Measurements from ENCODE around the gene RNU6-7.

The RNU6-7 gene

DNA sequence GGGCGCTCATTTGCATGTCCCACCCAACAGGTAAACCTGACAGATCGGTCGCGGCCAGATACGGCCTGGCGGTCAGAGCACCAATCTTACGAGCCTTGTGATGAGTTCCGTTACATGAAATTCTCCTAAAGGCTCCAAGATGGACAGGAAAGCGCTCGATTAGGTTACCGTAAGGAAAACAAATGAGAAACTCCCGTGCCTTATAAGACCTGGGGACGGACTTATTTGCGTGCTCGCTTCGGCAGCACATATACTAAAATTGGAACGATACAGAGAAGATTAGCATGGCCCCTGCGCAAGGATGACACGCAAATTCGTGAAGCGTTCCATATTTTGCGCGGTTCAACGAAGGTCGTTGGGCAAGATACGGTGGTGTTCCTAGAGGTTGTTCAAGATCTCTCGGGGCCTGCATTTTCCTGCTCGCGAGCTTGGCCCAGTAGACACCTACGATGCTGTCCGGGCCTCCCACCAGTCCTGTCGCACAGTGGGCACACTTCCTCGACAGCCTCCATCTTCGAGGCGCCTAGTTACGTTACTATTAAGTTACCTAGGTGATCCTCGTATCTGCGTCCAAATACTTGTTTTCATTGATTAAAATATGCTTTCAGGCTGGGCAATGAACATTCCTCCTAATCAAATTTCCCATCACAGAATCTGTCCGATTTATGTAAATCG, at the start of gene RNU6-7:
Gene RNU6-7, plus strand, starts transcription at position 230 of the 675 bp plus-strand sequence.
- DNase-seq (ENCODE audit: low read depth): no peak

DNA sequence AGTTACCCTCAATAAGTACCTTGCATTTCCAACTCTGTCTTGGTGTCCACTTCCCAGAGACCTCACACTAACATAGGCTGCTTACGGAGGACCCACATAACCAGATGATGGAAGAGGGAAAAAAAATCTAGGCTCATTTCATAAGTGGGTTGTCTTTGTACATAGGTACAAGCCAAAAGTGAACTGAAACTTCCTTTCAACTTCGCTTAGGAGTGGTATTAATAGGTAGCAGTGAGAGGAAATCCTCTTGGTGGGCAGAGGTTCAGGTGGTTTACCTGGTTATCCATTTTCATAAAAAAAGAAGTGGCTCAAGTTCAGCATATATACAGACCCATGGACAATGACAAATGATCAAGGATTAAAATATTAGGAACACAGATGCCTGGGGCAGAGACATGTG, 35.8 kb upstream of the RNU6-7 start:
- DNase-seq (ENCODE audit: low read depth): no peak

DNA sequence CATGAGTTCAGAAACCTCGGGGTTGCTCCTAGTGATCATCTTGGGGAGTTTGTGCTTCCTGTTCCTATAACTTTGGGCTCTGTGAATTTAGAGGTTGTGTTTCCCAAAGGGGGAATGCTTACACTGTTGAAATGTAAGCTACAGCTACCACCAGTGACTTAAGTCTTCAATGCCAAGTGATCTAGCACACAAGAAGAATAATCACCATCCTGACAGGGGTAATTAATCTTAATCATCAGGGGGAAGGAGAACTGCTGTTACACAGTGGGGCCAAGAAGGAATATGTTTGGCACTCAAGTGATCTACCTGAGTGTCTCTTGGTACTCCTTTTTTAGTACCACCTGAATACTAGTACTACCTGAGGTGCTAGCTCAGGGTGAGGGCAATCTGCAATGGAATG, 34.9 kb upstream of the RNU6-7 start:
- DNase-seq (ENCODE audit: low read depth): no peak

DNA sequence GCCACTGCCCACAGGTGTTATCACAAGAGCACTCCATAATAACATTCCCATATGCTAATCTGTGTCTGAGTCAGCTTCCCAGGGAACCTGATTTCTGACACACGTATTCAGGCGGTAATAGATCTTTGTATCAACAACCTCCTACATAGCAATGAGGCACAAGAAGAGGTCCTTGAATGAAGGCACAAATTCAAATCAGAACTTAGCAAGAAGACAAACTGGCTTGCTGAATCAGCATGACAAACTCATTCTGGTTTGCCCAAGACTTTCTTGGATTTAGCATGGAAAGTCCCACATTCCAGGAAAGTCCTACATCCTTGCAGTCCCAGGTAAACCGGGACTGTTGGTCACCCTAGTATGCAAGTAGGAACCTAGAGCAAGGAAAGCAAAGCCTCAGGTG, 33.9 kb upstream of the RNU6-7 start:
- no peak for DNase-seq (ENCODE audit: low read depth)

DNA sequence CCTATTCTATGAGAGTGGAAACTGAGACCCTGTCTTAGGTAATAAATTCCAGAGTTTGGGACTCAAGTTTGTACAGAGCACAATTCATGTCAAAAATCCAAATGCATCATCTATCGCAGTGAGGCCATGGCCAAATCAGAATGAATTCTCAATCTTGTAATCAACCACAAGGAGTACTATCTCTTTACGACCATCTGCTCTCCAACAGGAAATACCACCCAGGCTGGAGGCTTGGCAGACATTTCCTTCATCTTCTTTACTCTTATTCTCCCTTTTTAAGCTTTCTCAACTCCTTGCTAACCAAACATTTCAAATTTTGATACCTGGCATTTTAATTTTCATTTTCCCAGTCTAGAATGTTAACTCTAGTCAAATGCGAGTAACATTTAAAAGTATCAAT, 32.7 kb upstream of the RNU6-7 start:
- no peak for DNase-seq (ENCODE audit: low read depth)

DNA sequence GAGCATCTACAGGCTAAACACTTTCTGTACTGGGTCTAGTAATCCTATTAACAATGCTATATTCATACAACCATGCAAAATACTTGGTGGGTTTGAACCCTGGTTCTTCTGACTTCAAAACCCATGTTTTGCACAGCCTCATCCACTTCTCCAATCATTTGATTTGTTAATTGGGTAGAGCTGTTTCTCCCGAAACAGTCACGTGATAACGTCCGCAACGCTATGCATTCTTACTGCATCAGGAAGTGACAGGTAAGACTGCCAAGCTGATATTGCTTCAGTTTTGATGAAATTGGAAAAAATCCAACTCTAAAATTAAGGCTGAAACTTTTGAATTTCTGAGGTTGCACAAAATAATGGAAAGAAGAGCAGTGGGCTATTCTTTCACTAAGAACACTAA, 30.4 kb upstream of the RNU6-7 start:
- DNase-seq (ENCODE audit: low read depth): no peak

DNA sequence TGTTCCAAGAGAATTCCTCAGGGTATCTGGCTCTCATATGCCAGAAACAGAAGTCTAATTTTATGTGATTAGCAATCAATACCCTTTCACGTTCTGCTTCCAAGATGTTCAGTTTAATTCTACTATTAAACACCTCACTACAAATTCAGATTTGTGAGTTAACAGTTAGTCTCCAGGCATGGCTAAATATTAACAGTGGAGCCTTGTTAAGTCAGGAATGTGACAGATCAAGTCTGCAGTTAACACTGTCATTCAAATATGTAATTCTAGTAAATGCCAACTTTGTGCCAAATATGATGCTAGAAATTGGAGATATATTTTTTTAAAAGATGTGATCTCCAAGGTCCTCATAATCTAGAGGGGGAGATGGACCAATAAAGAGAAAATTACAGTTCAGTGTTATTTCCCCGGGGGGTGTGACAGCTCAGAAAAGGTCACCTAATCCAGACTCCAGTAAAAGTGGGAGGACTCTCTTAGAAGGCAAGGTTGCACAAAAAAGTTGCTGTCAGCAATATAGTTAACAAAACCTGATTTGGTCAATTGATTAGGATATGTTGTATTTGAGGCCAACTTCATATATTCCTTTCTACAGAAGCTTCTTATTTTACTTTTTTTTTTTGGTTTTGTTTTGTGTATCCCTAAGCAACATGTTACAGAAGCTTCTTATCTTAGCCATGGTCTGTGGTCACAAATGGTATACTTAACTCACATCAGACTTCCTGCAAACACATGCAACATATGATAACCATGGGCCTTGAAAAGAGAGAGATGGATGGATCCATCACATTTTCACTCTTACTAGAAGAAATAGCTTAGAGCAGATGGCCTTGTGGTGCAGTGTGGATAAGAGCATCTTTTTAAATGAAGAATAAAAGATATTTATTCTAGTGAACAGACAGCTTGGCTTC, 18.4 kb upstream of the RNU6-7 start:
- DNase-seq (ENCODE audit: low read depth): no peak

DNA sequence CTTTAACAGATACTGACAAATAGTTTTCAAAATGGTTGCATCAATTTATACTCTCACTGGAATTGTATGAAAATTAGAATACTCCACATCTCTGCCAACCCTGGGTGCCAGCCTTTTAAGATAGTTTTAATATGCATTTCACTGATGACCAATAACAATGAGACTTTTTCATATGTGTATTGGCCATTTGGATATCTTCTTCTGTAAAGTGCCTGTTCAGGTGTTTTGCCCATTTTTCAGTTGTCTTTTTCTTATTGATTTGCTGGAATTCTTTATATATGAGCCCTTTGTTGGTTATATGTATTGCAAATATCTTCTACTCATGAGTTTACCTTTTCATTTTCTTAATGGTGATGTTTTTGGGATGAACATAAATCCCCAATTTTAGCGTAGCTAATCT, 16.7 kb upstream of the RNU6-7 start:
- DNase-seq (ENCODE audit: low read depth): no peak

DNA sequence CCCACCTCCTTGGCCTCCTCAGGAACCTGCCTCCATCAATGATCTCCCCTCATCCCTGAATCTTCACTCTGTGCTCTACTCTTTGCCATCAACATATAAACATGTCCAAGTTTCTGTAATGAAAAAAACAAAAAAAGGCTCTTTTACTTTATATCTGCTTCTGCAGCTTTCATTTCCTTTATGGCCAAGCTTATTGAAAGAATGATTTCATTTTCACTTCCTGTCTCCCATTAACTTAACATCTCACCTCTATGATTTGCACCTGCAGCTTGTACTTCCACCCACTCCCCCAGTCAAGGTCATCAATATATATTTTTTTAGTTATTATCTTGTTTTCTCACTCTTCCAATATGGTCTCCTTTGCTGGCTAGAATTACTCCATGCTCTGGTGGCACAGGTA, 15.6 kb upstream of the RNU6-7 start:
- DNase-seq (ENCODE audit: low read depth): no peak

DNA sequence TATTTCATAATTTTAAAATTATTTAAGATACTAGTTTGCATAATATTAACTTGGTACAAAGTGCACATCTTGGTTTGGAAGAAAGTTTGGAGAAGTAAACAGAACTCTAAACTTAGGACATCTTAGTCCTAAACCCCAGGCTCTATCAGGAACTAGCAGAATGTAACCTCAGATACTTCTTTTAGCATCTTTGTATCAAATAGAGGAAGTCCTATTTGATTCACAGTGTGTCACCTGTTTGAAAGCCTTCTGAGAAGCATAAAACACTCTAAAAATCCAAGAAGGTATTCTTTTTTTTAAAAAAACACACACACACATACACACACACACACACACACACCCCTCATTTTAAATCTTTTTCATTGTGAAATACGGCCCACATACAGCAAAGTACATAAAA, 12.0 kb upstream of the RNU6-7 start:
- DNase-seq (ENCODE audit: low read depth): no peak

DNA sequence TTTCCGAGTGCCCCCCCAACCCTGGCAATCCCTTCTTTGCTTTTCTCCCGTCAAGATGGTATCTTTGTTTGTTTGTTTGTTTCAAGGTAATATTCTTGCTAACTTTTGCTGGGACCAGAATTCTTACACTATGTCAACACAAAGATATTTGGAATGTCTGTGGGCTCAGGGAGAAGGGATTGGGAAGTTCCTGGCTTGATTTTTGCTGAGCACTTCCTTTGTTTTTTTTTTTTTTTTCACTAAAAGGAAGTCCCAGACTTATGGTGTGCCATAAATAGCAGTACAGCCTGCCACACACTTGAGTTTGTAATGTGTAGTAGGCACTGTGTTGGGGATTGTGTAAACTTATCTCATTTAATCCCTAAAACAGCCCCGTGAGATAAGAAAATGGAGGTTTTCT, 11.2 kb upstream of the RNU6-7 start:
- DNase-seq (ENCODE audit: low read depth): no peak

DNA sequence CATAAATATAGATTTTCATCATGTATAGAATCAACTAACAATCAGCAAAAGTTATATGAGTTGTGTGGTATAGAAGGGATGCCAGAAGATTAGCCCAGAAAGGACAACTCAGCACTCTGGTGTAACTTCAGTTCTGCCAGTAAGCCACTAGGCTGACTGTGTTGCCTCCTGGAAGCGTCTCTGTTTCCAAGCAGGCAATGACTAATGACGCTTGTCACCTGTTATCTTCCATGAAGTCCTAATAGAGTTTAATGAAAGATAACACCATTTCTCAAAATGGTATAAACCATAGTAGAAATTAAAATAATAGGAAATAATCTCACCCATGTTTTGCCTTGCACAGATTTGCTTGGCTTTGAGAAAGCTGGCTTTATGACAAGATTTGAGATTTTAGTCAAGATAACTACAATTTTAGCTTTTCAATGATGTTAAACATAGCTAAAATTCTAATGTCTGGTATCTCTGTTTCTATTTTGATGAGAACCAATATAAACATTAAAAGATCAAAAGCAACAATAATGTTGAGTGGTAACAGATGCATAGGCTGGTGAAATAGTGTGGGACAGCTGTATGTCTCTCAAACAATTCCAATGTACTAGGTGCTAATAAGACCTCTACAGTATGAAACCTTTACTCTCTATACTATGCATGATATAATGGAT, 9.0 kb upstream of the RNU6-7 start:
- DNase-seq (ENCODE audit: low read depth): no peak

DNA sequence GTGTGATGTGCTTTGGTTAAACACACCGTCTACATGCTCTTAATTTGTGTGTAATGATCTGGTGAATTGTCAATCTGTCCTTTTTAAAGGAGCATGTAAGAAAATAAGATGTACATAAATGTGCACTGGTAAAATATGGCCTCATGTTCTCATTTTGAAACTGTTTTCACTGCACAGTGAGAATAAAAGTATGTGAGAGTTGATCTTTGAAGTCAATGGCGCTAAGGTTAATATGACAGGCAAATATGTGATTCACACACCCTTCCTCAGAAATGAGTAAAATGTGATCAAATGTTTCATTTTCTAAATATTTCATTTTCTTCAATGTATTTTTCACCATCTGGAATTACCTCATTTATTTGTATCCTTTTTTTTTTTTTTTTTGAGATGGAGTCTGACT, 8.3 kb upstream of the RNU6-7 start:
- DNase-seq (ENCODE audit: low read depth): no peak

DNA sequence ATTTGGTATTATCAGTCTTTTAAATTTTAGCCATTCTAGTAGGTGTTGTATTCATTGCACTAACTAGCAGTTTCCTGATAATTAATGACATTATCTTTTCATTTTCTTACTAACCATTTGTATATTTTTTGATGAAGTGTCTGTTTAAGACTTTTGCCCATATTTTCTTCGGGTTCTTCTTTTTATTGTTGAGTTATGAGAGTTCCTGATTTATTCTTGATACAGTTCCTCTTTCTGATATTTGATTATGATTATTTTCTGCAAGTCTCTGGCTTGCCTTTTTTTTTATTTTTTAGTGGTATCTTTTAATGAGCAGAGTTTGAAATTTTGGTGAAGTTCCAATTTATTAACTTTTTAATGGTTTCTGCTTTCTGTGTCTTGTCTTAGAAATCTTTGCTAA, 6.2 kb upstream of the RNU6-7 start:
- DNase-seq (ENCODE audit: low read depth): no peak

DNA sequence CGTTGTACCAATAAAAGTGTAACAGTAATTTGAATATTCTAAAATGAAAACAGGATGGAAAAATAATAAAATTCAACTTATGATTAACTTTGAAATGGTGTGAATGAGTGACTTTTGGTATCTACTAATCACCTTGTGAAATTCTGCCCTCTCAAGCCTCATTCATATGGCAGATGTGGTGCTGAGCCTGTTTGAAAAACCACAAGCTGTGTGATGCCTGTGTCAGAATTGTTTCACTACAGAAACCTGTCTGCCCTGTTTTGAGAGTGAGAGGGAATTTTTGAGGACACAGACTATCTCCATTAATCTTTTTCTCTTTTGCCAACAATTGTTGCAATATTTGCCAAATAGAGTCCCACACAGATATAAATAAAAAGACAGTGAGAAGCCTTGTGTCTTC, 3.9 kb upstream of the RNU6-7 start:
- DNase-seq (ENCODE audit: low read depth): no peak

DNA sequence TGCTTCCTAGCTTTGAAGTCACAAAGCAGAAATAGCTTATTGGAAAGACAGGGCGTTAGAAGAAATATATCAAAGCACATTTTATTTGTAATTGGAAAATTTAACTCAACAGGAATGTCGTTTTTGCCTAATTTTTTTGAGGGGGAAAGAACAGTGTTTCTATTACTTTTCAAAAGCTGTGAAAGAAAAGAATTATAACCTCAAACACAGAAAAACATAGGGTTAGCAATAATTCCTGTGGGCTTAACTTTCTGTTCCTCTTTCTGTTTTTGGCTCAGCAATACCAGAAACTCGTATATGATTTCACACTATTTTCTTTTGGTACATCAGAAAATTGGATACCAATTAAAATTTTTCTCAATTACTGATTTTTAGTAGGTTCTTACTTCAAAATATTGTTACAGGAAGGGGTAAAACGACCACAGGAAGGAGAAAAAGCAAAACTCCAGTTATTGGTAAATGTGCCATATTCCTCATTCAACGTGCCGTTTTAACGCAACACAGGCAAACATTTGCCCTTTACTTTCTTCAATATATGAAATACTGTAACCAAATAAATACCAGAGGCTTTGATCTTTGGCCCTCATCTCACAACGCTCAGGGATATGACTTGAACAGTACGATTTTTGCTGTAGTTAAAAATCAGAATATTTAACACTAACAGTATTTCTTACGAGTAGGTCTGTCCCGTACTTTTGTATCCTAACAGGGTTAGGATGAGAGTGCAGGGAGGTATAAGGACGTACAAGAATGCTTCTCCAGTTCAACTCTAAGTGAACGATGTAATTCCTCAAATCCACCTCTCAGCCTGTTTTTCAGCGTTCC, 1.3 kb upstream of the RNU6-7 start:
- no peak for DNase-seq (ENCODE audit: low read depth)

DNA sequence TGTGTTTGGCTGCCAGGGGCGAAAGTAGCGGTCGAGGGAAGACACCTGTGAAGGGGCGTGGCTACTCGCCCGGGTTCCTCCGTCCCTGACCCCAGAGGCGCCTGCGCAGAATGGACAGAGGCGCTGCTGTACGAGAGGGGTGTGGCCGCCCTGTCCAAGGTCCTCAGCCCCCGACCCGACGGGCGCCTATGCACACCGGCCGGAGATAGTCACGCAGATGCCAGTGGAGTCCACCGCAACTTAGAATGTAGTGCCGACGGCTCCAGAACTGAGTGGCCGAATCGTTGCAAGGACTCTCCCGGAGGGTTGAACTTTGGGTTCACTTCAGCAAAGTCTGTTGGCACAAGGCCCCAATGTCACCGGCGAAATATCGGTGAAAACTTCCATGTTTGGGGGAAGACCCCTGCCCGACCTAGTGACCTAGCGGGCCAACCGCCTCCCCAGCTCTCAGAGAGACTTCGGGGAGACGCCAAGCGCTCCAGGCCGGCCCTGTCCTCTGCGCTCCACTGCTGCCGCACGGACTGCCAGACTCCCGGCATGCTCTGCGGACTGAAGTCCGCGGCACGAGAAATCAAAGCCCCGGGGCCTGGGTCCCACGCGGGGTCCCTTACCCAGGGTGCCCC, 541 bp upstream of the RNU6-7 start:
- DNase-seq (ENCODE audit: low read depth): no peak

DNA sequence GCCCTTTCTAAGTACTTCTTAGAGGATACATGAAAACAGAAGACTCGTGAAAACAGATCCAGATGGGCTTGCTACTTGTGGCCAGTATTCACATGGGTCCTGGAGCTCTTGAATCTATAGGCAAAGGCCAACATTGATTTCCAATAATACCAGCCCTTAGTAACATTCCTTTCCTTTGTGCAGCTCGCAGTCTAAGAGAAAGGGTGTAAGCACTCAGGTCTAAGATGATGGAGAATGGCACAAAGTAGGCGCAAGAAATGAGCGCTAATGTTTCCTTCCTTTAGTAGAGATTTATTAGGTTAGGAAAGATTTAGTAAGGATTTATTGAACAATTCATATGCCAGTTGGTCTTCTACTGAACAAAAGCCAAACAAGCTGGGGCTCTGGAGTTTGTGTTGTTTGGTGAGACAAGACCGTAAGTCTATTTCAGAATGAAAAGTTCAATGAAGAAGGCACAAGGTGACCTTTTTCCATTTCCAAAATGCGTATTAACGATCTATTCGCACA, 699 bp downstream of the RNU6-7 start:
- no peak for DNase-seq (ENCODE audit: low read depth)

DNA sequence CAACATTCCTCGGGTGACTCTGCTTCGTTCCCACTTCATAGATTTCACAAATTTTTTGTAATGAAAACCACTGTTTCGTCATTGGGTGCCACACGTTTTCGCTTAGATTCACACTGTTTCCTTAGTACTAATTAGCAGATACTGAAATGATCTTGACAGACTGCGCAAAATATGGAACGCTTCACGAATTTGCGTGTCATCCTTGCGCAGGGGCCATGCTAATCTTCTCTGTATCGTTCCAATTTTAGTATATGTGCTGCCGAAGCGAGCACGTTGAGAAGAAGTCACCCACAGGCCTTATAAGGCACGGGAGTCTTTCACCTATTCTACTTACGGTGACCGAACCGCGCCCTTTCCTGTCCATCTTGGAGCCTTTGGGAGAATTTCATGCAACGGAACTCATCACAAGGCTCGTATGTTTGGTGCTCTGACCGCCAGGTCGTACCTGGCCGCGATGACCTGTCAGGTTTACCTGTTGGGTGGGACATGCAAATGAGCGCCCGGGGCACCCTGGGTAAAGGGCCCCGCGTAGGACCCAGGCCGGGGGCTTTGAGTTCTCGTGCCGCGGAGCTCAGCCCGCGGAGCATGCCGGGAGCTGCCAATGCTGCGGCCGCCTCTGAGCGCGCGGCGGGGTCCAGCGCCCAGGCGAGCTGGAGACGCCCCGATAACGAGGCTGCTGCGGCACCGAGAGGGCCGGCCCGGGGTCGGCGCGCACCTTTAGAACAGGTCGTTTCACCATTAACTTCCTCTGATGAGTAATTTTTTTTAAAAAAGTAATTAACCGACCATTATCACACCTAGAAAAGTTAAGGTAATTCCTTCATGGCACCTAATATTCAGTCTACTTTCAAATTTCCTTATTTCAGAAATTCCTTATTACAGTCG, 1.4 kb downstream of the RNU6-7 start, which contains the start of gene RNU6-8:
Gene RNU6-8, minus strand, starts transcription at position 272 of the 885 bp plus-strand sequence.
- DNase-seq (ENCODE audit: low read depth): no peak

DNA sequence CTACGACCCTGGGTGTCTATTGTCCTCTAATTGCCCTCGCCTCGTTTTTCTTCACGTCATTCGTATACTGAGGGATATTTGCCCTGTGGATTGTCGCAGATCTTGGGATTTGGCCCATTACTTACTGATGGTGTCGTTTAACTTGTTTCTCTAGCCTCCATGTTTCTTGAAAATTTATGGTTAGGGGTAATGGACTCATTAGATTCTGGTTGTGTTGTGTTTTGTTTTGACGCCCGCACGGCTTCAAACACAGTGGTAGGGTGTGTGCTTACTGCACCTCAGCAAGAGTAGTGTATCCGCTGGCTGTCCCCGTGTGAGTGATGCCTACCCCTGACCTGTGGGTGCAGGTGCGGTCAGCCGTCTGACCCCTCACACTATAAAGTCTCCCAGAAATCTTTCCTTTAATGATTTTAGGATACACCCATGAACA, 2.1 kb downstream of the RNU6-7 start:
- no peak for DNase-seq (ENCODE audit: low read depth)
